ENCODE measurements around the gene C11orf68. TPM values are rescaled to one million over a fixed set of nuclear protein-coding genes. Genes with fewer than 3 reads are reported as not detected.
A peak's percentile ranks its signal among the peaks of the same experiment; 100 is the strongest.

Gene C11orf68
- polyA plus RNA-seq, 1 experiment, result 32.9 TPM

DNA sequence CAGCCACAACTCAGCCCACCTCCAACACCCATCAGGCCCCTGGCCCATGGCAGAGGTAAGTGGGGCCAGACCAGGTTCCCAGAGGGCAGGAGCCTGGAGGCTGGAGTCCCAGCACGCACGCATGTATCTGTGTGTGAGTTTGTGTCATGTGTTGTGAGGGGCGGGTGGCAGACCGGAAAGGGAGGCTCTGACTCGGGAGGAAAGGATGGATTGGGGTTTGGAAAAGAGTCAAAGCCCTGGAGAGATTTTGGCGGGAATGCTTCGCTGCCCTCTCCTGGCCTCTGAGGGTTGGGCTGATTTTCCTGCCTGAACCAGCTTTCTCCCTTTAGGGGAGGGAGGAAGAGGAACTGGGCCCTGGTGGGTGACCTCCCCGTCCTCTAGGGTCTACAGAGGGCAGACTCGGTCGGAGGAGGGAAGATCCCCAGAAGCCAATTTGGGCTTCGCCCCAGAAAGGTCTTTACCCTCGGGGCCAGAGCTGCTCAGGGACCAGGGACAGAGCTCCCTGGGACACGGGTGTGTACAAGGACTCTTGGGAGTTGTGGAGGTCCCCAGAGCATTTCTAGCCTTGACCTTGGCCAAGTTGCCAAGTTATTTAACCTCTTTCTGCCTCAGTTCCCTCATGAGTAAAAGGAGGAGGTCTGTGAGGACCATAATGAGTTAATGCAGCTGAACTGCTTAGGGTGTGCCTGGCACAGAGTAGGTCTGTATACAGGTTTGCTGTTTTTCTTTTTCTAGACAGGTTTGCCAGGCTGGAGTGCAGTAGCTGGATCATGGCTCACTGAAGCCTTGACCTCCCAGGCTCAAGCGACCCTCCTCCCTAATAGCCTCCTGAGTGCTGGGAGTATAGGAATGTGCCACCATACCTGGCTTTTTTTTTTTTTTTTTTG lies 6.9 kb downstream of the C11orf68 start:
- H3K4me3 ChIP-seq (ENCODE audit: low read depth, low read length), result no peak overlapping the region

GRCh38 chr11:65907878-65908277 lies 11.0 kb downstream of the C11orf68 start:
- ChIA-PET CTCF (interaction anchor here (0.8 to 1.6 kb wide), 2 partner anchors 20 to 48 kb away, joined by 3 to 4 read pairs; partner anchors contain the start of genes FIBP and MUS81), POLR2A (no interaction called here)
- H3K27me3 ChIP-seq (ENCODE audit: control insufficient read depth, insufficient read depth, low read length), result no peaks in the 10 kb centered on the region
- DNase-seq (ENCODE audit: low read depth, low spot score), result no peak
- TF ChIP-seq, protein P1, sequence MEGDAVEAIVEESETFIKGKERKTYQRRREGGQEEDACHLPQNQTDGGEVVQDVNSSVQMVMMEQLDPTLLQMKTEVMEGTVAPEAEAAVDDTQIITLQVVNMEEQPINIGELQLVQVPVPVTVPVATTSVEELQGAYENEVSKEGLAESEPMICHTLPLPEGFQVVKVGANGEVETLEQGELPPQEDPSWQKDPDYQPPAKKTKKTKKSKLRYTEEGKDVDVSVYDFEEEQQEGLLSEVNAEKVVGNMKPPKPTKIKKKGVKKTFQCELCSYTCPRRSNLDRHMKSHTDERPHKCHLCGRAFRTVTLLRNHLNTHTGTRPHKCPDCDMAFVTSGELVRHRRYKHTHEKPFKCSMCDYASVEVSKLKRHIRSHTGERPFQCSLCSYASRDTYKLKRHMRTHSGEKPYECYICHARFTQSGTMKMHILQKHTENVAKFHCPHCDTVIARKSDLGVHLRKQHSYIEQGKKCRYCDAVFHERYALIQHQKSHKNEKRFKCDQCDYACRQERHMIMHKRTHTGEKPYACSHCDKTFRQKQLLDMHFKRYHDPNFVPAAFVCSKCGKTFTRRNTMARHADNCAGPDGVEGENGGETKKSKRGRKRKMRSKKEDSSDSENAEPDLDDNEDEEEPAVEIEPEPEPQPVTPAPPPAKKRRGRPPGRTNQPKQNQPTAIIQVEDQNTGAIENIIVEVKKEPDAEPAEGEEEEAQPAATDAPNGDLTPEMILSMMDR (IDR thresholded peaks at IDR 0.05; ENCODE audit: low read depth, low read length), result no peak
- H3K4me3 ChIP-seq (ENCODE audit: low read depth, low read length), result no peak overlapping the region
- no peaks in the 10 kb centered on the region for H3K9me3 ChIP-seq (ENCODE audit: control insufficient read depth, insufficient read depth, low read length)
- no peak overlapping the region for H3K27ac ChIP-seq (ENCODE audit: low read depth, low read length)

More for the DNA sequence above, 6.9 kb downstream of the C11orf68 start:
- TF ChIP-seq, protein P1 (IDR thresholded peaks at IDR 0.05; ENCODE audit: low read depth, low read length), result peak; percentile 17; the same call in 1 of the 2 replicates
- CTCF ChIA-PET, result interaction anchor here (0.8 to 2.4 kb wide), 5 partner anchors 10 to 52 kb away, joined by 3 to 10 read pairs (median 4); partner anchors contain the start of genes FIBP and MUS81
- no peak for DNase-seq (ENCODE audit: low read depth, low spot score)
- peak overlapping the region; percentile 91 for H3K27ac ChIP-seq (ENCODE audit: low read depth, low read length)
- POLR2A ChIA-PET, result interaction anchor here (0.6 to 5.8 kb wide), 6 partner anchors 11 to 54 kb away, joined by 3 to 98 read pairs (median 4); partner anchors contain the start of genes CCDC85B, CFL1, FIBP and FOSL1
- H3K27me3 ChIP-seq (ENCODE audit: control insufficient read depth, insufficient read depth, low read length), result no peaks in the 10 kb centered on the region
- H3K9me3 ChIP-seq (ENCODE audit: control insufficient read depth, insufficient read depth, low read length), result no peaks in the 10 kb centered on the region

- no peak overlapping the region for H3K27ac ChIP-seq (ENCODE audit: low read depth, low read length)
- H3K4me3 ChIP-seq (ENCODE audit: low read depth, low read length), result no peak overlapping the region
- ChIA-PET POLR2A (interaction anchor here (1.6 kb wide), 1 partner anchor 9 kb away, joined by 7 read pairs; no protein-coding TSS in a partner anchor), CTCF (interaction anchor here (1.3 to 1.6 kb wide), 2 partner anchors 17 to 18 kb away, joined by 5 to 7 read pairs; partner anchors contain the start of genes CCDC85B and FIBP)
- H3K9me3 ChIP-seq (ENCODE audit: control insufficient read depth, insufficient read depth, low read length), result no peaks in the 10 kb centered on the region
- DNase-seq (ENCODE audit: low read depth, low spot score), result no peak
- no peaks in the 10 kb centered on the region for H3K27me3 ChIP-seq (ENCODE audit: control insufficient read depth, insufficient read depth, low read length)
- TF ChIP-seq, protein P1 (IDR thresholded peaks at IDR 0.05; ENCODE audit: low read depth, low read length), result no peak
Measured at GRCh38 chr11:65906602-65907001, 12.3 kb downstream of the C11orf68 start.

DNA sequence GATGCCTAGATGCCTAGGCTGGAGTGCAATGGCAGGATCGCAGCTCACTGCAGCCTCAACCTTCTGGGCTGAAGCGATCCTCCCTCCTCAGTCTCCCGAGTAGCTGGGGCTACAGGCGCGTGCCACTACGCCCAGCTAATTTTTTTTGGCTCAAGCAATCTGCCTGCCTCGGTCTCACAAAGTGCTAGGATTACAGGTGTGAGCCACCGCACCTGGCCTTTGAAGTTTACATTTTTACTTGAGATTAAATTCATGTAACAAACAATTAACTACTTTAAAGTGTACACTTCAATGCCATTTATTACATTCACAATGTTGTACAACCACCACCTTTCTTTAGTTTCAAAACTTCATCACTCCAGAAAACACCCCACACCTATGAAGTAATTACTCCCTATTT lies 15.1 kb downstream of the C11orf68 start:
- Histone ChIP-seq H3K27ac (ENCODE audit: low read depth, low read length) (peak overlapping the region; percentile 87), H3K4me3 (ENCODE audit: low read depth, low read length) (no peak overlapping the region), H3K9me3 (ENCODE audit: control insufficient read depth, insufficient read depth, low read length) (no peaks in the 10 kb centered on the region; the same call in 1 of the 2 replicates), H3K27me3 (ENCODE audit: control insufficient read depth, insufficient read depth, low read length) (no peaks in the 10 kb centered on the region)
- DNase-seq (ENCODE audit: low read depth, low spot score), result no peak
- ChIA-PET CTCF (interaction anchor here (4.1 kb wide), 1 partner anchor 15 kb away, joined by 30 read pairs; the partner anchor contains the start of genes CCDC85B and FIBP), POLR2A (interaction anchor here (6.4 to 6.7 kb wide), 2 partner anchors 10 to 14 kb away, joined by 98 to 153 read pairs; partner anchors contain the start of genes CCDC85B and FIBP)
- TF ChIP-seq, protein P1 (IDR thresholded peaks at IDR 0.05; ENCODE audit: low read depth, low read length), result no peak
